Liver (tissue), 9 donors: ENCODE measurements around the gene TSPAN18. TPM values are rescaled to one million over a fixed set of nuclear protein-coding genes. Genes with fewer than 3 reads are reported as not detected.

ENCODE experiments used
- DNase-seq: peaks from one replicate; pipeline ENCODE4 v3.0.0-alpha.2; 2017; ENCODE audit warnings: low spot score
- H3K27ac ChIP-seq, 2 donors: one replicate each; pipeline ENCODE4 v1.7.0; 2013; ENCODE audit warnings: inconsistent platforms in 2 of 2, low read length in 2 of 2, control low read depth in 1 of 2, low read depth in 1 of 2, mild to moderate bottlenecking in 1 of 2
- H3K27me3 ChIP-seq, 4 donors: one replicate each; pipeline versions ENCODE4 v1.6.1 to v1.7.0; 2013; ENCODE audit warnings: low read length in 3 of 4, inconsistent platforms in 1 of 4, mild to moderate bottlenecking in 1 of 4, moderate library complexity in 1 of 4; ENCODE audit not compliant: control insufficient read depth in 4 of 4, insufficient read depth in 4 of 4
- H3K36me3 ChIP-seq, 4 donors: one replicate each; pipeline versions ENCODE4 v1.6.1 to v1.7.0; 2013; ENCODE audit warnings: low read length in 3 of 4, mild to moderate bottlenecking in 3 of 4, low read depth in 1 of 4, moderate library complexity in 1 of 4; ENCODE audit not compliant: control insufficient read depth in 4 of 4, insufficient read depth in 3 of 4
- H3K4me1 ChIP-seq, 4 donors: one replicate each; pipeline versions ENCODE4 v1.6.1 to v1.7.0; 2013; ENCODE audit warnings: low read length in 3 of 4, mild to moderate bottlenecking in 3 of 4, moderate library complexity in 1 of 4; ENCODE audit not compliant: control insufficient read depth in 4 of 4, insufficient read depth in 4 of 4
- H3K4me3 ChIP-seq, 3 donors: one replicate each; pipeline versions ENCODE4 v1.6.1 to v1.7.0; 2013; ENCODE audit warnings: low read length in 3 of 3, control low read depth in 1 of 3, low read depth in 1 of 3, mild to moderate bottlenecking in 1 of 3
- H3K9ac ChIP-seq, 2 donors: one replicate each; pipeline ENCODE4 v1.7.0; 2013; ENCODE audit warnings: low read length in 2 of 2, mild to moderate bottlenecking in 2 of 2, moderate library complexity in 2 of 2, control low read depth in 1 of 2, low read depth in 1 of 2
- H3K9me3 ChIP-seq, 4 donors: one replicate each; pipeline versions ENCODE4 v1.6.1 to v1.7.0; 2013; ENCODE audit warnings: low read length in 3 of 4; ENCODE audit not compliant: control insufficient read depth in 4 of 4
- ATF3 ChIP-seq: IDR thresholded peaks from 2 replicates; pipeline ENCODE4 v1.6.1; 2016; ENCODE audit warnings: antibody characterized with exemption
- EGR1 ChIP-seq, 2 donors: IDR thresholded peaks; 2 replicates each; pipeline ENCODE4 v1.6.1; 2016 to 2018; ENCODE audit warnings: antibody characterized with exemption in 2 of 2, low read depth in 2 of 2
- FOXA1 ChIP-seq: IDR thresholded peaks from 2 replicates; pipeline ENCODE4 v1.6.1; 2016; ENCODE audit warnings: antibody characterized with exemption
- FOXA2 ChIP-seq: IDR thresholded peaks from 2 replicates; pipeline ENCODE4 v1.6.1; 2016; ENCODE audit warnings: antibody characterized with exemption
- GABPA ChIP-seq, 2 donors: IDR thresholded peaks in 1 of 2; conservative IDR thresholded peaks in 1 of 2; 2 replicates each; pipeline ENCODE4 v1.6.1; 2016; ENCODE audit warnings: antibody characterized with exemption in 2 of 2, mild to moderate bottlenecking in 1 of 2, moderate library complexity in 1 of 2
- HNF4A ChIP-seq, 2 donors: conservative IDR thresholded peaks; 2 replicates each; pipeline ENCODE4 v1.6.1; 2016; ENCODE audit warnings: antibody characterized with exemption in 2 of 2, mild to moderate bottlenecking in 2 of 2
- JUND ChIP-seq, 2 donors: IDR thresholded peaks; 2 replicates each; pipeline ENCODE4 v1.6.1; 2016; ENCODE audit warnings: antibody characterized with exemption in 2 of 2
- MAX ChIP-seq: IDR thresholded peaks from 2 replicates; pipeline ENCODE4 v1.6.1; 2016; ENCODE audit warnings: antibody characterized with exemption
- NR2F2 ChIP-seq: IDR thresholded peaks from 2 replicates; pipeline ENCODE4 v1.6.1; 2016; ENCODE audit warnings: antibody characterized with exemption
- RAD21 ChIP-seq, 2 donors: IDR thresholded peaks; 2 replicates each; pipeline ENCODE4 v1.6.1; 2016; ENCODE audit warnings: antibody characterized with exemption in 2 of 2, mild to moderate bottlenecking in 2 of 2
- REST ChIP-seq: IDR thresholded peaks from 2 replicates; pipeline ENCODE4 v1.6.1; 2016; ENCODE audit warnings: antibody characterized with exemption, mild to moderate bottlenecking
- RXRA ChIP-seq, 2 donors: IDR thresholded peaks; 2 replicates each; pipeline ENCODE4 v1.6.1; 2017 to 2018; ENCODE audit warnings: antibody characterized with exemption in 2 of 2, mild to moderate bottlenecking in 1 of 2
- SP1 ChIP-seq: IDR thresholded peaks from 2 replicates; pipeline ENCODE4 v1.6.1; 2018; ENCODE audit warnings: antibody characterized with exemption, mild to moderate bottlenecking
- YY1 ChIP-seq: IDR thresholded peaks from 2 replicates; pipeline ENCODE4 v1.6.1; 2016; ENCODE audit warnings: antibody characterized with exemption, mild to moderate bottlenecking
- WGBS: extraction: QIAGEN DNeasy Blood & Tissue Kit; methylation state at CpG from one replicate; pipeline ENCODE4 v1.1.7; 2013; 5-methylcytosine and 5-hydroxymethylcytosine counted together
- polyA plus RNA-seq, 2 donors: library from polyadenylated mRNA; stranded (reverse) in 1 of 2; unstranded in 1 of 2; fragments of 200-250 nt in 1 of 2; fragments of >200 nt in 1 of 2; fragmentation: Nextera tagmentation in 1 of 2; extraction: Ambion mirVana in 1 of 2; gene quantifications; one replicate each; pipeline versions ENCODE4 v1.2.1 to v1.2.3, GENCODE V29; 2013 to 2015
- total RNA-seq, 2 donors: library from RNA; depleted of rRNA; stranded (reverse); fragments of >200 nt; gene quantifications; one replicate each; pipeline ENCODE4 v1.2.3, GENCODE V29; 2014
- TF ChIP-seq, protein P1 (sequence below): IDR thresholded peaks from 2 replicates; pipeline ENCODE4 v1.6.1; 2016; ENCODE audit warnings: antibody characterized with exemption
- donor health status: healthy.
- donor health status: healthy.
- donor health status: healthy.
- donor health status: healthy.
- donor health status: healthy.

The TSPAN18 gene
- total and polyA plus RNA-seq, 4 donors = 1.2 to 5.0 (median 2.8) TPM

DNA sequence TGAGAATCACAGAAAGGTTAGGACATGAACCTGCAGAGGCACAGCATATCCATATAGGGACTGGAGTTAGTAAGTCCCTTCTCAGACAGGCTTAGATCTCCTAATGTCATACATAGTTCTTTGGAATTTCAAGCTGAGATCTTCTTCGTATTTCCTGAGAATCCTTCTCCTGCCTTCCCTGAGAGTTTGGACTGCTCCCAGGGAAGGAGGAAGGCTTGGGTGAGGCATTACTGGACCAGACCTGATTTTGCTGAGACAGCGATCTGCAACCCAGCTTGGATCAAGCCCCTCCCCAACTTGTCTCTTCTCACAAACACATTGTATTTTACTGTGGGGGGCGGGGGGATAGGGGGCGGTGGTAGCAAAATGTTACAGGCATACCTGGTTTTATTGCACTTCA, 108.5 kb downstream of the TSPAN18 start:
- no peaks in the 10 kb centered on the region for H3K27me3 ChIP-seq
- H3K4me1 ChIP-seq = no peaks in the 10 kb centered on the region
- TF ChIP-seq JUND (IDR thresholded peaks at IDR 0.05) = no peak
- no peak overlapping the region for H3K4me3 ChIP-seq
- 81% methylated on average over 4 of the region's 4 CpGs for WGBS
- no peaks in the 10 kb centered on the region for H3K36me3 ChIP-seq
- no peak overlapping the region for H3K9ac ChIP-seq
- H3K27ac ChIP-seq = no peak overlapping the region
- H3K9me3 ChIP-seq = no peaks in the 10 kb centered on the region
- no peak for DNase-seq

GRCh38 chr11:44835938-44836337, 109.2 kb downstream of the TSPAN18 start:
- H3K27me3 ChIP-seq = no peaks in the 10 kb centered on the region
- H3K4me3 ChIP-seq = no peak overlapping the region
- DNase-seq = no peak
- no peaks in the 10 kb centered on the region for H3K36me3 ChIP-seq
- no peak overlapping the region for H3K9ac ChIP-seq
- WGBS = 85% methylated on average over 4 of the region's 4 CpGs
- H3K4me1 ChIP-seq = no peaks in the 10 kb centered on the region
- H3K27ac ChIP-seq = no peak overlapping the region
- TF ChIP-seq EGR1 (IDR thresholded peaks at IDR 0.05; ENCODE audit: low read depth in 2 of 2) = no peak
- no peak for TF ChIP-seq RXRA (IDR thresholded peaks at IDR 0.05)
- no peak for TF ChIP-seq SP1
- TF ChIP-seq FOXA1 = no peak
- TF ChIP-seq ATF3 = no peak
- no peak for TF ChIP-seq MAX
- no peaks in the 10 kb centered on the region for H3K9me3 ChIP-seq

- WGBS = 78% methylated on average over 1 of the region's 1 CpG
- no peaks in the 10 kb centered on the region for H3K9me3 ChIP-seq
- no peak overlapping the region for H3K4me3 ChIP-seq
- H3K4me1 ChIP-seq = no peaks in the 10 kb centered on the region
- DNase-seq = no peak
- no peak overlapping the region for H3K9ac ChIP-seq
- TF ChIP-seq NR2F2 (no peak), YY1 (no peak), REST (no peak)
- no peak overlapping the region for H3K27ac ChIP-seq
- H3K36me3 ChIP-seq = no peaks in the 10 kb centered on the region
- no peaks in the 10 kb centered on the region for H3K27me3 ChIP-seq
Measured at GRCh38 chr11:44837661-44838060, 110.9 kb downstream of the TSPAN18 start.

GRCh38 chr11:44839458-44840084, 112.8 kb downstream of the TSPAN18 start:
- Histone ChIP-seq H3K4me3 (no peak overlapping the region), H3K36me3 (no peaks in the 10 kb centered on the region), H3K27me3 (no peaks in the 10 kb centered on the region), H3K9me3 (peaks cover 0 to 2% (median 0%) of the 10 kb centered on the region in 4 donors), H3K27ac (no peak overlapping the region), H3K9ac (no peak overlapping the region), H3K4me1 (no peaks in the 10 kb centered on the region)
- no peak for DNase-seq
- WGBS = 72% methylated on average over 6 of the region's 6 CpGs
- TF ChIP-seq, protein P1, sequence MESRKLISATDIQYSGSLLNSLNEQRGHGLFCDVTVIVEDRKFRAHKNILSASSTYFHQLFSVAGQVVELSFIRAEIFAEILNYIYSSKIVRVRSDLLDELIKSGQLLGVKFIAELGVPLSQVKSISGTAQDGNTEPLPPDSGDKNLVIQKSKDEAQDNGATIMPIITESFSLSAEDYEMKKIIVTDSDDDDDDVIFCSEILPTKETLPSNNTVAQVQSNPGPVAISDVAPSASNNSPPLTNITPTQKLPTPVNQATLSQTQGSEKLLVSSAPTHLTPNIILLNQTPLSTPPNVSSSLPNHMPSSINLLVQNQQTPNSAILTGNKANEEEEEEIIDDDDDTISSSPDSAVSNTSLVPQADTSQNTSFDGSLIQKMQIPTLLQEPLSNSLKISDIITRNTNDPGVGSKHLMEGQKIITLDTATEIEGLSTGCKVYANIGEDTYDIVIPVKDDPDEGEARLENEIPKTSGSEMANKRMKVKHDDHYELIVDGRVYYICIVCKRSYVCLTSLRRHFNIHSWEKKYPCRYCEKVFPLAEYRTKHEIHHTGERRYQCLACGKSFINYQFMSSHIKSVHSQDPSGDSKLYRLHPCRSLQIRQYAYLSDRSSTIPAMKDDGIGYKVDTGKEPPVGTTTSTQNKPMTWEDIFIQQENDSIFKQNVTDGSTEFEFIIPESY = no peak
- TF ChIP-seq RXRA (IDR thresholded peaks at IDR 0.05) (no peak), HNF4A (conservative IDR thresholded peaks at IDR 0.05) (no peak), MAX (no peak), JUND (IDR thresholded peaks at IDR 0.05) (no peak), FOXA1 (no peak), FOXA2 (no peak), ATF3 (no peak), GABPA (IDR thresholded peaks at IDR 0.05 in 1 of 2, conservative IDR thresholded peaks at IDR 0.05 in 1 of 2) (no peak), RAD21 (IDR thresholded peaks at IDR 0.05) (no peak)
